ENCODE measurements around the gene ERCC5. TPM values are rescaled to one million over a fixed set of nuclear protein-coding genes. Genes with fewer than 3 reads are reported as not detected.

The ERCC5 gene
- total and polyA plus RNA-seq, 5 donors, result 28.4 to 34.4 (median 29.3) TPM

- peaks cover 6% of the 10 kb centered on the region for H3K4me1 ChIP-seq (ENCODE audit: control insufficient read depth, insufficient read depth, low read length)
- 83% methylated on average over 5 of the region's 5 CpGs for WGBS
- H3K4me3 ChIP-seq (ENCODE audit: low read length), result no peak overlapping the region
- intact Hi-C loops (cut with DNase I), result no loop called here
- H3K27ac ChIP-seq (ENCODE audit: low read length), result no peak overlapping the region
- no peaks in the 10 kb centered on the region for H3K9me3 ChIP-seq (ENCODE audit: control insufficient read depth, low read length)
- no peak for ATAC-seq
- no peak for DNase-seq
- H3K27me3 ChIP-seq (ENCODE audit: control insufficient read depth, insufficient read depth), result no peaks in the 10 kb centered on the region
These were observed 30.0 kb upstream of the ERCC5 start for GRCh38 chr13:102815788-102816187.

- Histone ChIP-seq H3K27ac (ENCODE audit: low read length) (no peak overlapping the region), H3K4me1 (ENCODE audit: control insufficient read depth, insufficient read depth, low read length) (peaks cover 6% of the 10 kb centered on the region), H3K27me3 (ENCODE audit: control insufficient read depth, insufficient read depth) (no peaks in the 10 kb centered on the region), H3K4me3 (ENCODE audit: low read length) (no peak overlapping the region), H3K9me3 (ENCODE audit: control insufficient read depth, low read length) (no peaks in the 10 kb centered on the region)
- DNase-seq (no peak), ATAC-seq (no peak)
- intact Hi-C loops (cut with DNase I), result no loop called here
- WGBS, result 90% methylated on average over 4 of the region's 4 CpGs
These were observed 29.1 kb upstream of the ERCC5 start for GRCh38 chr13:102816708-102817107.

GRCh38 chr13:102817241-102817640, 28.6 kb upstream of the ERCC5 start:
- H3K4me3 ChIP-seq (ENCODE audit: low read length), result no peak overlapping the region
- H3K27me3 ChIP-seq (ENCODE audit: control insufficient read depth, insufficient read depth), result no peaks in the 10 kb centered on the region
- intact Hi-C loops (cut with DNase I), result no loop called here
- DNase-seq, result no peak
- H3K27ac ChIP-seq (ENCODE audit: low read length), result no peak overlapping the region
- peaks cover 6% of the 10 kb centered on the region for H3K4me1 ChIP-seq (ENCODE audit: control insufficient read depth, insufficient read depth, low read length)
- H3K9me3 ChIP-seq (ENCODE audit: control insufficient read depth, low read length), result no peaks in the 10 kb centered on the region
- WGBS, result 70% methylated on average over 1 of the region's 1 CpG
- ATAC-seq, result no peak

GRCh38 chr13:102817907-102818306, 27.9 kb upstream of the ERCC5 start:
- Histone ChIP-seq H3K27ac (ENCODE audit: low read length) (no peak overlapping the region), H3K4me1 (ENCODE audit: control insufficient read depth, insufficient read depth, low read length) (peaks cover 3% of the 10 kb centered on the region), H3K4me3 (ENCODE audit: low read length) (no peak overlapping the region), H3K27me3 (ENCODE audit: control insufficient read depth, insufficient read depth) (no peaks in the 10 kb centered on the region), H3K9me3 (ENCODE audit: control insufficient read depth, low read length) (no peaks in the 10 kb centered on the region)
- intact Hi-C loops (cut with DNase I), result no loop called here
- ATAC-seq, result no peak
- DNase-seq, result no peak

GRCh38 chr13:102825400-102825799, 20.4 kb upstream of the ERCC5 start:
- WGBS, result 92% methylated on average over 4 of the region's 4 CpGs
- no peak overlapping the region for H3K4me3 ChIP-seq (ENCODE audit: low read length)
- no peaks in the 10 kb centered on the region for H3K4me1 ChIP-seq (ENCODE audit: control insufficient read depth, insufficient read depth, low read length)
- no peaks in the 10 kb centered on the region for H3K9me3 ChIP-seq (ENCODE audit: control insufficient read depth, low read length)
- ATAC-seq, result no peak
- no peak overlapping the region for H3K27ac ChIP-seq (ENCODE audit: low read length)
- intact Hi-C loops (cut with DNase I), result no loop called here
- DNase-seq, result no peak
- H3K27me3 ChIP-seq (ENCODE audit: control insufficient read depth, insufficient read depth), result no peaks in the 10 kb centered on the region

GRCh38 chr13:102825921-102826706, 19.7 kb upstream of the ERCC5 start:
- intact Hi-C loops (cut with DNase I), result no loop called here
- no peak for DNase-seq
- no peak overlapping the region for H3K27ac ChIP-seq (ENCODE audit: low read length)
- 80% methylated on average over 8 of the region's 8 CpGs for WGBS
- no peaks in the 10 kb centered on the region for H3K4me1 ChIP-seq (ENCODE audit: control insufficient read depth, insufficient read depth, low read length)
- no peaks in the 10 kb centered on the region for H3K27me3 ChIP-seq (ENCODE audit: control insufficient read depth, insufficient read depth)
- no peaks in the 10 kb centered on the region for H3K9me3 ChIP-seq (ENCODE audit: control insufficient read depth, low read length)
- no peak overlapping the region for H3K4me3 ChIP-seq (ENCODE audit: low read length)
- ATAC-seq, result peak in 1 of 2 donors; percentile 34

- no peaks in the 10 kb centered on the region for H3K27me3 ChIP-seq (ENCODE audit: control insufficient read depth, insufficient read depth)
- H3K27ac ChIP-seq (ENCODE audit: low read length), result no peak overlapping the region
- DNase-seq, result peak in 2 of 3 donors; percentile 22 to 50
- WGBS, result 39% methylated on average over 4 of the region's 4 CpGs
- no peak overlapping the region for H3K4me3 ChIP-seq (ENCODE audit: low read length)
- no peaks in the 10 kb centered on the region for H3K9me3 ChIP-seq (ENCODE audit: control insufficient read depth, low read length)
- H3K4me1 ChIP-seq (ENCODE audit: control insufficient read depth, insufficient read depth, low read length), result no peaks in the 10 kb centered on the region
- intact Hi-C loops (cut with DNase I), result no loop called here
- peak; percentile 55 to 57 for ATAC-seq
These were observed 15.2 kb upstream of the ERCC5 start for GRCh38 chr13:102830646-102831045.

GRCh38 chr13:102836471-102836870, 9.4 kb upstream of the ERCC5 start:
- Histone ChIP-seq H3K27ac (ENCODE audit: low read length) (no peak overlapping the region), H3K27me3 (ENCODE audit: control insufficient read depth, insufficient read depth) (no peaks in the 10 kb centered on the region), H3K4me3 (ENCODE audit: low read length) (no peak overlapping the region), H3K4me1 (ENCODE audit: control insufficient read depth, insufficient read depth, low read length) (no peaks in the 10 kb centered on the region), H3K9me3 (ENCODE audit: control insufficient read depth, low read length) (no peaks in the 10 kb centered on the region)
- no peak for ATAC-seq
- intact Hi-C loops (cut with DNase I), result no loop called here
- 96% methylated on average over 4 of the region's 4 CpGs for WGBS
- DNase-seq, result no peak

GRCh38 chr13:102838273-102838672, 7.6 kb upstream of the ERCC5 start:
- DNase-seq (no peak), ATAC-seq (no peak)
- 87% methylated on average over 1 of the region's 1 CpG for WGBS
- Histone ChIP-seq H3K4me1 (ENCODE audit: control insufficient read depth, insufficient read depth, low read length) (no peaks in the 10 kb centered on the region), H3K9me3 (ENCODE audit: control insufficient read depth, low read length) (no peaks in the 10 kb centered on the region), H3K4me3 (ENCODE audit: low read length) (no peak overlapping the region), H3K27ac (ENCODE audit: low read length) (no peak overlapping the region), H3K27me3 (ENCODE audit: control insufficient read depth, insufficient read depth) (no peaks in the 10 kb centered on the region)
- intact Hi-C loops (cut with DNase I), result no loop called here

GRCh38 chr13:102838982-102839381, 6.8 kb upstream of the ERCC5 start:
- Histone ChIP-seq H3K27me3 (ENCODE audit: control insufficient read depth, insufficient read depth) (no peaks in the 10 kb centered on the region), H3K9me3 (ENCODE audit: control insufficient read depth, low read length) (no peaks in the 10 kb centered on the region), H3K4me1 (ENCODE audit: control insufficient read depth, insufficient read depth, low read length) (no peaks in the 10 kb centered on the region), H3K4me3 (ENCODE audit: low read length) (no peak overlapping the region), H3K27ac (ENCODE audit: low read length) (no peak overlapping the region)
- 46% methylated on average over 4 of the region's 4 CpGs for WGBS
- DNase-seq (no peak), ATAC-seq (no peak)
- intact Hi-C loops (cut with DNase I), result no loop called here

- Histone ChIP-seq H3K27me3 (ENCODE audit: control insufficient read depth, insufficient read depth) (no peaks in the 10 kb centered on the region), H3K9me3 (ENCODE audit: control insufficient read depth, low read length) (no peaks in the 10 kb centered on the region), H3K4me3 (ENCODE audit: low read length) (no peak overlapping the region), H3K4me1 (ENCODE audit: control insufficient read depth, insufficient read depth, low read length) (no peaks in the 10 kb centered on the region), H3K27ac (ENCODE audit: low read length) (no peak overlapping the region)
- intact Hi-C loops (cut with DNase I), result no loop called here
- WGBS, result 90% methylated on average over 5 of the region's 5 CpGs
- DNase-seq, result no peak
- no peak for ATAC-seq
These were observed 6.4 kb upstream of the ERCC5 start for GRCh38 chr13:102839462-102839861.

- WGBS, result 1% methylated on average over 13 of the region's 13 CpGs
- H3K27ac ChIP-seq (ENCODE audit: low read length), result peak overlapping the region; percentile 100
- no peaks in the 10 kb centered on the region for H3K9me3 ChIP-seq (ENCODE audit: control insufficient read depth, low read length)
- ATAC-seq, result peak; percentile 50 to 61
- no peaks in the 10 kb centered on the region for H3K27me3 ChIP-seq (ENCODE audit: control insufficient read depth, insufficient read depth)
- intact Hi-C loops (cut with DNase I), result loop anchor here (5.0 to 10.0 kb wide), 3 partner anchors 70 to 263 kb away; partner anchors contain the start of genes TPP2 (in 2 of the 4) and TEX30 (in 1 of the 4)
- peaks cover 2% of the 10 kb centered on the region for H3K4me1 ChIP-seq (ENCODE audit: control insufficient read depth, insufficient read depth, low read length)
- peak overlapping the region; percentile 96 for H3K4me3 ChIP-seq (ENCODE audit: low read length)
- no peak for DNase-seq
These were observed 573 bp upstream of the ERCC5 start for GRCh38 chr13:102845289-102845629.

Data from right cardiac atrium (tissue), 5 donors.